Smooth muscle cell (in vitro differentiated cells): ENCODE data around the gene DAD1. TPM values are rescaled to one million over a fixed set of nuclear protein-coding genes. Genes with fewer than 3 reads are reported as not detected.

Experiments used
- DNase-seq: peaks from one replicate; lab custom pipeline; 2025; ENCODE audit not compliant: unreplicated experiment; lab: John Stamatoyannopoulos, UW
- H2AFZ ChIP-seq: fragments of 200-600 bp; sonication (generic); 2 replicates; pipeline ENCODE4 v1.6.0; 2016; ENCODE audit warnings: antibody characterized with exemption, low read depth, mild to moderate bottlenecking
- H3F3A ChIP-seq: fragments of 200-600 bp; sonication (generic); 2 replicates; pipeline ENCODE4 v1.6.0; 2017; ENCODE audit warnings: antibody characterized with exemption, low read depth
- H3K27ac ChIP-seq: fragments of 200-600 bp; sonication (generic); 2 replicates; pipeline ENCODE4 v1.5.1; 2016; ENCODE audit warnings: low read depth, mild to moderate bottlenecking
- H3K27me3 ChIP-seq: fragments of 200-600 bp; sonication (generic); 2 replicates; pipeline ENCODE4 v1.6.1; 2016; ENCODE audit warnings: low read depth, mild to moderate bottlenecking
- H3K36me3 ChIP-seq: fragments of 200-600 bp; sonication (generic); 2 replicates; pipeline ENCODE4 v1.5.1; 2016; ENCODE audit warnings: low read depth
- H3K4me1 ChIP-seq: fragments of 200-600 bp; sonication (generic); 2 replicates; pipeline ENCODE4 v1.5.1; 2016; ENCODE audit warnings: low read depth
- H3K4me2 ChIP-seq: fragments of 200-600 bp; sonication (generic); 2 replicates; pipeline ENCODE4 v1.6.0; 2016; ENCODE audit warnings: mild to moderate bottlenecking
- H3K4me3 ChIP-seq: fragments of 200-600 bp; sonication (generic); 2 replicates; pipeline ENCODE4 v1.5.1; 2016; ENCODE audit warnings: mild to moderate bottlenecking
- H3K79me2 ChIP-seq: fragments of 200-600 bp; sonication (generic); 2 replicates; pipeline ENCODE4 v1.6.0; 2016; ENCODE audit warnings: low read depth, mild to moderate bottlenecking
- H3K9ac ChIP-seq: fragments of 200-600 bp; sonication (generic); 2 replicates; pipeline ENCODE4 v1.6.0; 2016; ENCODE audit warnings: low read depth
- H3K9me3 ChIP-seq: fragments of 200-600 bp; sonication (generic); replicated peaks from 2 replicates; pipeline ENCODE4 v1.5.1; 2016; ENCODE audit warnings: low read depth
- H4K20me1 ChIP-seq: fragments of 200-600 bp; sonication (generic); 2 replicates; pipeline ENCODE4 v1.6.0; 2016; ENCODE audit warnings: low read depth
- WGBS: methylation state at CpG from one replicate; pipeline ENCODE4 v1.1.7; 2016; ENCODE audit warnings: low lambda C conversion rate; 5-methylcytosine and 5-hydroxymethylcytosine counted together
- polyA plus RNA-seq: library from polyadenylated mRNA; unstranded; fragments of >200 nt; fragmentation: Nextera tagmentation; extraction: Ambion mirVana; gene quantifications from 2 replicates; pipeline ENCODE4 v1.2.1, GENCODE V29; 2016
- total RNA-seq: library from RNA; depleted of rRNA; stranded (reverse); fragments of >200 nt; gene quantifications from 2 replicates; pipeline ENCODE4 v1.2.3, GENCODE V29; 2014
- TF ChIP-seq, protein P1 (sequence below): fragments of 200-600 bp; sonication (generic); IDR thresholded peaks from 2 replicates; pipeline ENCODE4 v1.5.1; 2017; ENCODE audit warnings: borderline replicate concordance, mild to moderate bottlenecking, antibody characterized with exemption; ENCODE audit not compliant: insufficient read depth, poor library complexity, severe bottlenecking

Gene DAD1
- total and polyA plus RNA-seq, 2 experiments from 2014 or later = 533 to 571 TPM

- no peaks in the 10 kb centered on the region for H4K20me1 ChIP-seq
- H3K79me2 ChIP-seq = no peaks in the 10 kb centered on the region
- no peak overlapping the region for H3K4me3 ChIP-seq
- peak overlapping the region; percentile 46 for H3K9ac ChIP-seq
- TF ChIP-seq, protein P1, sequence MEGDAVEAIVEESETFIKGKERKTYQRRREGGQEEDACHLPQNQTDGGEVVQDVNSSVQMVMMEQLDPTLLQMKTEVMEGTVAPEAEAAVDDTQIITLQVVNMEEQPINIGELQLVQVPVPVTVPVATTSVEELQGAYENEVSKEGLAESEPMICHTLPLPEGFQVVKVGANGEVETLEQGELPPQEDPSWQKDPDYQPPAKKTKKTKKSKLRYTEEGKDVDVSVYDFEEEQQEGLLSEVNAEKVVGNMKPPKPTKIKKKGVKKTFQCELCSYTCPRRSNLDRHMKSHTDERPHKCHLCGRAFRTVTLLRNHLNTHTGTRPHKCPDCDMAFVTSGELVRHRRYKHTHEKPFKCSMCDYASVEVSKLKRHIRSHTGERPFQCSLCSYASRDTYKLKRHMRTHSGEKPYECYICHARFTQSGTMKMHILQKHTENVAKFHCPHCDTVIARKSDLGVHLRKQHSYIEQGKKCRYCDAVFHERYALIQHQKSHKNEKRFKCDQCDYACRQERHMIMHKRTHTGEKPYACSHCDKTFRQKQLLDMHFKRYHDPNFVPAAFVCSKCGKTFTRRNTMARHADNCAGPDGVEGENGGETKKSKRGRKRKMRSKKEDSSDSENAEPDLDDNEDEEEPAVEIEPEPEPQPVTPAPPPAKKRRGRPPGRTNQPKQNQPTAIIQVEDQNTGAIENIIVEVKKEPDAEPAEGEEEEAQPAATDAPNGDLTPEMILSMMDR = no peak
- H3K4me2 ChIP-seq = peak overlapping the region; percentile 55
- no peaks in the 10 kb centered on the region for H3K27me3 ChIP-seq
- H3K27ac ChIP-seq = peak overlapping the region; percentile 82
- H2AFZ ChIP-seq = no peak overlapping the region
- WGBS = 69% methylated on average over 8 of the region's 8 CpGs
- H3K4me1 ChIP-seq = peaks cover 5% of the 10 kb centered on the region
- no peak for DNase-seq
- no peaks in the 10 kb centered on the region for H3K9me3 ChIP-seq
- H3F3A ChIP-seq = peaks cover 19% of the 10 kb centered on the region
- H3K36me3 ChIP-seq = no peaks in the 10 kb centered on the region
Observed at GRCh38 chr14:22537436-22538310, 51.4 kb downstream of the DAD1 start.

GRCh38 chr14:22536853-22537338 lies 52.1 kb downstream of the DAD1 start:
- peak; percentile 15 for DNase-seq
- TF ChIP-seq, protein P1 = no peak
- Histone ChIP-seq H3K36me3 (no peaks in the 10 kb centered on the region), H2AFZ (no peak overlapping the region), H3K27me3 (no peaks in the 10 kb centered on the region), H3K27ac (peak overlapping the region; percentile 82), H3K4me2 (peak overlapping the region; percentile 55), H4K20me1 (no peaks in the 10 kb centered on the region), H3K79me2 (no peaks in the 10 kb centered on the region), H3K9ac (peak overlapping the region; percentile 46), H3K4me3 (no peak overlapping the region), H3K9me3 (no peaks in the 10 kb centered on the region), H3F3A (peaks cover 19% of the 10 kb centered on the region), H3K4me1 (peaks cover 5% of the 10 kb centered on the region)
- WGBS = 24% methylated on average over 6 of the region's 6 CpGs

DNA sequence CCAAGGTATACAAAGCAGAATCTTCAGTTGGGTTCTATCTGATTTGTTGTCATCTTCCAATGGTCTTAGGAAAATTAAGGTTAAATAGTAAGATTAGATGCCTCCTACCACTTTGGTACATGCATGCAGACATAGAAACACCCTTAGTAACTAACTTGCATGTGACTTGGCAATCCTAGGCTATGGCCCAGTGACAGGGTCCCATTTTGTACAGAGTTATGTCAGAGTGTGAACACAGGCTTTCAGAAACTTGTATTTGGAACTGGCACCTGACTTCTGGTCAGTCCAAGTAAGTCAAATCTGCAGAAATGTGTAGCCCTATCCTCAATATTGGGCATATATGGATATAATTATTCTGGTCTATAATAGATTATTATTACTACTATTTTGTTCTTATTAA lies 53.1 kb downstream of the DAD1 start:
- peak overlapping the region; percentile 20 for H3K4me2 ChIP-seq
- no peak overlapping the region for H3K4me3 ChIP-seq
- H4K20me1 ChIP-seq = no peaks in the 10 kb centered on the region
- H3K36me3 ChIP-seq = no peaks in the 10 kb centered on the region
- no peak overlapping the region for H2AFZ ChIP-seq
- peak overlapping the region; percentile 82 for H3K27ac ChIP-seq
- TF ChIP-seq, protein P1 = no peak
- no peaks in the 10 kb centered on the region for H3K27me3 ChIP-seq
- peaks cover 19% of the 10 kb centered on the region for H3F3A ChIP-seq
- H3K79me2 ChIP-seq = no peaks in the 10 kb centered on the region
- no peak overlapping the region for H3K9ac ChIP-seq
- H3K9me3 ChIP-seq = no peaks in the 10 kb centered on the region
- DNase-seq = no peak
- peaks cover 5% of the 10 kb centered on the region for H3K4me1 ChIP-seq
